D721Med (cell line): ENCODE measurements around the gene ZNF324.
A peak's percentile ranks its signal among the peaks of the same experiment; 100 is the strongest.

ENCODE experiments used
- DNase-seq: peaks from one replicate; pipeline ENCODE4 v3.0.0; 2011; ENCODE audit warnings: low spot score; ENCODE audit not compliant: insufficient read length
- FAIRE-seq: peaks from 2 replicates; lab custom pipeline; 2011; peaks lifted over from hg19 to GRCh38; lab: Jason Lieb, UNC
- CTCF ChIP-seq: IDR thresholded peaks from 2 replicates; pipeline ENCODE4 v1.5.1; 2012; ENCODE audit warnings: mild to moderate bottlenecking, control low read depth; ENCODE audit not compliant: insufficient read depth; ENCODE audit errors: missing control alignments

The ZNF324 gene

DNA sequence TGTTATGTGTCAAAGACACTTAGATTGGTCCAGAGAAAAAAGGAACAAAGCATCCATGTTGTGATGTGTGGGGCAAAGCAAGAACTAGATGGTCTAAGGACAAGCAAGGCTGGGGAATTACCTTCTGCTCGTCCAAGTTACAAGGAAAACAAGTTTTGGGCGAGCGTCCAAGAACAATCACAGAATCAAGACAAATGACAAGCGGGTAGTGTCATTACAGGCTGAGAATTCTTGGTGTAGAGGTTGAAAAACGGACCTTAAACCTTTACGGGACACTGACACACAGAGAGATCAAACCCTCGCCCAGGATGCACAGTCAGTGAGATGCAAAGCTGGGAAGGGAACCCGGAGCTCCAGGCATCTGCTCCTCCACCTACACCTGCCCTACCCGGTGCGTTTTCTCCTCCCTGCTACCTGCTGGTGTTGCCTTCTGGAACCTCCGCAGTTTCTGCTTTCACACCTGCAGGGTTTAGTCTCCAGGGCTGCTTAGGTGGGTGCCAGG lies 16.0 kb upstream of the ZNF324 start:
- FAIRE-seq (no peak), DNase-seq (no peak)
- TF ChIP-seq CTCF: no peak

GRCh38 chr19:58451358-58452101 lies 15.3 kb upstream of the ZNF324 start, which contains the start of gene ZNF324B:
ZNF324B (plus strand) TSS chr19:58451622; CDS start chr19:58453702, 2,080 bp downstream.
- FAIRE-seq (no peak), DNase-seq (peak; percentile 75)
- TF ChIP-seq CTCF: no peak

- FAIRE-seq (no peak), DNase-seq (no peak)
- no peak for TF ChIP-seq CTCF
These were observed 13.1 kb upstream of the ZNF324 start for GRCh38 chr19:58453743-58454142.

GRCh38 chr19:58455306-58455705 lies 11.6 kb upstream of the ZNF324 start:
- FAIRE-seq (no peak), DNase-seq (no peak)
- no peak for TF ChIP-seq CTCF

DNA sequence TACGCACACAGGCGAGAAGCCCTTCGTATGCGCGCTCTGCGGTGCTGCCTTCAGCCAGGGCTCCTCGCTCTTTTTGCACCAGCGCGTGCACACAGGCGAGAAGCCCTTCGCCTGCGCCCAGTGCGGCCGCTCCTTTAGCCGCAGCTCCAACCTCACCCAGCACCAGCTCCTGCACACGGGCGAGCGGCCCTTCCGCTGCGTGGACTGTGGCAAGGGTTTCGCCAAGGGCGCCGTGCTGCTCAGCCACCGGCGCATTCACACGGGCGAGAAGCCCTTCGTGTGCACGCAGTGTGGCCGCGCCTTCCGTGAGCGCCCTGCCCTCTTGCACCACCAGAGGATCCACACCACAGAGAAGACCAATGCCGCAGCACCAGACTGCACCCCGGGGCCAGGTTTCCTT lies 10.8 kb upstream of the ZNF324 start:
- DNase-seq (no peak), FAIRE-seq (no peak)
- TF ChIP-seq CTCF: no peak

DNA sequence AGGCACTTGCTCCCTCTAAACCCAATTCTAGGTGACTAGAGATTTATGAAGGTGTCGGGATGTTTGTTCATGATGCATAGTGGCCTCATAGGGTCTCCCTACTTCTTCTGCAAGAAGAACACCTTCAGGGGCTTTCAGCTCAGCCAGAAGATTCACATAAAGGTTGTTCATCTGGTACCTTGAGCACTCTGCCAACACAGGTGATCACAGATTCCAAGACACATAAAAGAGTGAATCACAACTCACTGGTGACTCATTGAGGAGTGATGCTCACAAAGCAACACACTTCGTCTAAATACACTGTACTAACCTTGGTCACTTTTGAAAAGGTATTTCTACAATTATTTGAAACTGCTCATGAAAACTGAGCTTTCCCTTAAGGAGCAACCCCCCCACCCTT lies 6.8 kb upstream of the ZNF324 start:
- no peak for TF ChIP-seq CTCF
- FAIRE-seq: no peak

DNA sequence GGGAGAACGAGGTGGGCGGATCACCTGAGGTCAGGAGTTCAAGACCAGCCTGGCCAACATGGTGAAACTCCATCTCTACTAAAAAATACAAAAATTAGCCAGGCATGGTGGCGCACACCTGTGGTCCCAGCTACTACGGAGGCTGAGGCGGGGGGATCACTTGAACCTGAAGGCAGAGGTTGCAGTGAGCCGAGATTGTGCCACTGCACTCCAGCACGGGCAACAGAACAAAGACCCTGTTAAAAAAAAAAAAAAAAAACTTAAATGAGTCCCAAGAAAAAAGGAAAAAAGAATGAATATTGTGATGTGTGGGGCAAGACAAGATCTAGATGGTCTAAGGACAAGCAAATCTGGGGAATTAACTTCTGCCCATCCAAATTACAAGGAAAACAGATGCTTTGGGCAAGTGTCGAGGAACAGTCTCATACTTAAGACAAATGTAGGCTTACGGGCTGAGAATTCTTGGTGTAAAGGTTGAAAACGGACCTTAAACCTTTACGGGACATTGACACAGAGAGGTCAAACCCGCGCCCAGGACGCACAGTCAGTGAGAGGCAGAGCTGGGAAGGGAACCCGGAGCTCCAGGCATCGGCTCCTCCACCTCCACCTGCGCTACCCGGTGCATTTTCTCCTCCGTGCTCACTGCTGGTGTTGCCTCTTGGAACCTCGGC lies 656 bp upstream of the ZNF324 start:
- DNase-seq (no peak), FAIRE-seq (no peak)
- TF ChIP-seq CTCF: no peak

More for the DNA sequence above, 6.8 kb upstream of the ZNF324 start:
- no peak for DNase-seq
